Erythroblast (primary cell): ENCODE measurements around the gene SIRT2.

Experiments used
- DNase-seq, 2 experiments: peaks; one replicate each; lab custom pipeline; 2025; lab: John Stamatoyannopoulos, UW
- GATA1 ChIP-seq: IDR thresholded peaks from 2 replicates; pipeline ENCODE4 v1.6.1; 2011; ENCODE audit warnings: low read depth, mild to moderate bottlenecking, control low read depth, low read length, moderate library complexity
- POLR2A ChIP-seq: IDR thresholded peaks from 2 replicates; pipeline ENCODE4 v1.6.1; 2011; ENCODE audit warnings: mild to moderate bottlenecking, low read length

Gene SIRT2

GRCh38 chr19:38929929-38930775 lies 30.7 kb upstream of the SIRT2 start, which contains the start of gene SARS2:
TSS of gene SARS2 (minus strand) at chr19:38930763. CDS start at chr19:38930736, 27 bp downstream.
- DNase-seq = peak; percentile 97 to 99
- no peak for TF ChIP-seq POLR2A

- TF ChIP-seq POLR2A (no peak), GATA1 (no peak)
- DNase-seq = no peak
These were observed 29.1 kb upstream of the SIRT2 start for GRCh38 chr19:38928391-38929001.

- TF ChIP-seq POLR2A (no peak), GATA1 (no peak)
- no peak for DNase-seq
These were observed 25.0 kb upstream of the SIRT2 start for GRCh38 chr19:38924388-38924787.

- TF ChIP-seq GATA1 = no peak
- peak in 1 of 2 experiments; percentile 50 for DNase-seq
These were observed 23.1 kb upstream of the SIRT2 start for GRCh38 chr19:38922482-38922881.

GRCh38 chr19:38921420-38922274 lies 22.2 kb upstream of the SIRT2 start:
- TF ChIP-seq GATA1 (no peak), POLR2A (no peak)
- DNase-seq = no peak

GRCh38 chr19:38920602-38921419 lies 21.4 kb upstream of the SIRT2 start:
- no peak for TF ChIP-seq POLR2A

GRCh38 chr19:38919837-38920601 lies 20.6 kb upstream of the SIRT2 start:
- no peak for DNase-seq
- TF ChIP-seq GATA1 (no peak), POLR2A (no peak)

More at GRCh38 chr19:38920602-38921419, 21.4 kb upstream of the SIRT2 start:
- DNase-seq = no peak

- TF ChIP-seq POLR2A (no peak), GATA1 (no peak)
- no peak for DNase-seq
These were observed 19.1 kb upstream of the SIRT2 start for GRCh38 chr19:38918526-38918925.

GRCh38 chr19:38917921-38918491 lies 18.6 kb upstream of the SIRT2 start:
- no peak for TF ChIP-seq POLR2A
- no peak for TF ChIP-seq GATA1
- DNase-seq = peak; percentile 36 to 39

GRCh38 chr19:38917516-38917915 lies 18.1 kb upstream of the SIRT2 start:
- TF ChIP-seq GATA1 (no peak), POLR2A (no peak)
- no peak for DNase-seq

- TF ChIP-seq GATA1 (no peak), POLR2A (no peak)
- no peak for DNase-seq
These were observed 16.2 kb upstream of the SIRT2 start for GRCh38 chr19:38915329-38916321.
